GM21360 (cell line): ENCODE results near the gene PLSCR3.

Source experiments
- ATAC-seq: cut with Tn5 transposase; IDR thresholded peaks from one replicate; pipeline ENCODE4 v1.9.1; 2021; ENCODE audit warnings: mild to moderate bottlenecking, moderate library complexity; ENCODE audit not compliant: unreplicated experiment

PLSCR3 gene

GRCh38 chr17:7426896-7427489 lies 32.7 kb upstream of the PLSCR3 start:
- no peak for ATAC-seq

GRCh38 chr17:7426203-7426863 lies 32.0 kb upstream of the PLSCR3 start:
- ATAC-seq: no peak

- no peak for ATAC-seq
Observed at GRCh38 chr17:7425756-7426155, 31.4 kb upstream of the PLSCR3 start.

- no peak for ATAC-seq
Observed at GRCh38 chr17:7425316-7425715, 31.0 kb upstream of the PLSCR3 start, which contains the start of gene SPEM2. SPEM2 (plus strand) TSS chr17:7425616; CDS start chr17:7425689, 73 bp downstream.

GRCh38 chr17:7423679-7424078 lies 29.4 kb upstream of the PLSCR3 start:
- no peak for ATAC-seq

GRCh38 chr17:7421186-7421585 lies 26.9 kb upstream of the PLSCR3 start:
- ATAC-seq: no peak

- ATAC-seq: no peak
Observed at GRCh38 chr17:7419819-7420610, 25.7 kb upstream of the PLSCR3 start, which contains the start of gene SPEM1. SPEM1 (plus strand) TSS chr17:7420324; CDS start chr17:7420385, 61 bp downstream.

- no peak for ATAC-seq
Observed at GRCh38 chr17:7418472-7419152, 24.3 kb upstream of the PLSCR3 start.

GRCh38 chr17:7417056-7417655 lies 22.8 kb upstream of the PLSCR3 start:
- no peak for ATAC-seq

- no peak for ATAC-seq
Observed at GRCh38 chr17:7416323-7416722, 22.0 kb upstream of the PLSCR3 start.

- no peak for ATAC-seq
Observed at GRCh38 chr17:7415784-7416183, 21.5 kb upstream of the PLSCR3 start.

GRCh38 chr17:7414837-7415236 lies 20.5 kb upstream of the PLSCR3 start:
- ATAC-seq: no peak

- ATAC-seq: no peak
Observed at GRCh38 chr17:7413346-7413985, 19.1 kb upstream of the PLSCR3 start.

GRCh38 chr17:7411427-7411750 lies 17.1 kb upstream of the PLSCR3 start:
- no peak for ATAC-seq

GRCh38 chr17:7410634-7411426 lies 16.5 kb upstream of the PLSCR3 start:
- ATAC-seq: no peak

GRCh38 chr17:7409716-7410115 lies 15.4 kb upstream of the PLSCR3 start:
- ATAC-seq: no peak

GRCh38 chr17:7408863-7409262 lies 14.5 kb upstream of the PLSCR3 start:
- ATAC-seq: no peak

- no peak for ATAC-seq
Observed at GRCh38 chr17:7408252-7408727, 14.0 kb upstream of the PLSCR3 start.

GRCh38 chr17:7407485-7408251 lies 13.3 kb upstream of the PLSCR3 start, which contains the start of gene NLGN2:
NLGN2 (plus strand) TSS chr17:7407845; CDS start chr17:7408256, 411 bp downstream.
- ATAC-seq: no peak
